Measurements from ENCODE around the gene CLIP2. TPM values are rescaled to one million over a fixed set of nuclear protein-coding genes. Genes with fewer than 3 reads are reported as not detected.

The CLIP2 gene
- total RNA-seq, 1 experiment from 2014 or later, result 39.9 TPM

DNA sequence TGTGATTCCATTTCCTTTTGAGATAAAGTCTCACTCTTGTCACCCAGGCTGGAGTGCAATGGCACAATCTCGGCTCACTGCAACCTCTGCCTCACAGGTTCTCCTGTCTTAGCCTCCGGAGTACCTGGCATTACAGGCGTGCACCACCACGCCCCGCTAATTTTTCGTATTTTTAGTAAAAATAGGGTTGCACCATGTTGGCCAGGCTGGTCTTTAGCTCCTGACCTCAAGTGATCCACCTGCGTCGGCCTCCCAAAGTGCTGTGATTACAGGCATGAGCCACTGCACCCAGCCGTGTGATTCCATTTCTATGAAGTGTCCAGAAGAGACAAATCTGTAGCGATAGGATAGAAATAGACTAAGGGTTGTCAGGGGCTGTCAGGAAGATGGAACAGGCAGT lies 60.4 kb downstream of the CLIP2 start:
- Histone ChIP-seq H3K4me1 (ENCODE audit: control insufficient read depth, insufficient read depth, low read length) (no peaks in the 10 kb centered on the region; the same call in 1 of the 2 replicates), H3K36me3 (ENCODE audit: control insufficient read depth, insufficient read depth, low read length) (no peaks in the 10 kb centered on the region), H3K27ac (ENCODE audit: low read length) (no peak overlapping the region), H3K9me3 (ENCODE audit: control insufficient read depth, insufficient read depth, low read depth, low read length) (no peaks in the 10 kb centered on the region), H3K27me3 (ENCODE audit: control insufficient read depth, insufficient read depth, low read length) (no peaks in the 10 kb centered on the region), H3K4me3 (ENCODE audit: low read depth in 2 of 2, low read length in 2 of 2) (no peak overlapping the region)
- DNase-seq (ENCODE audit: low read depth, low spot score), result no peak
- no TSS peak for BruUV-seq (replicated peaks)
- ATAC-seq, result no peak
- ChIA-PET POLR2A (interaction anchor here (0.6 kb wide), 1 partner anchor 44 kb away, joined by 3 read pairs; no protein-coding TSS in a partner anchor), CTCF (no interaction called here)
- in situ Hi-C loops (cut with HindIII; ENCODE audit: low pct_unique_long_range_greater_than_20kb, low sequenced_read_pairs) (no loop called here), intact Hi-C loops (cut with micrococcal nuclease; ENCODE audit: unreplicated experiment) (no loop called here)
- TF ChIP-seq POLR2AphosphoS5 (IDR thresholded peaks at IDR 0.05; ENCODE audit: low read depth, low read length), result no peak
- no peak for TF ChIP-seq TCF7L2 (IDR thresholded peaks at IDR 0.05; ENCODE audit: low read depth, low read length)
- no peak for TF ChIP-seq SIN3A (IDR thresholded peaks at IDR 0.05; ENCODE audit: borderline replicate concordance, insufficient read depth, low read depth, low read length)
- TF ChIP-seq REST (IDR thresholded peaks at IDR 0.05; ENCODE audit: insufficient read depth in 1 of 2, low read depth in 2 of 2, low read length in 1 of 2), result no peak
- TF ChIP-seq, protein P1, sequence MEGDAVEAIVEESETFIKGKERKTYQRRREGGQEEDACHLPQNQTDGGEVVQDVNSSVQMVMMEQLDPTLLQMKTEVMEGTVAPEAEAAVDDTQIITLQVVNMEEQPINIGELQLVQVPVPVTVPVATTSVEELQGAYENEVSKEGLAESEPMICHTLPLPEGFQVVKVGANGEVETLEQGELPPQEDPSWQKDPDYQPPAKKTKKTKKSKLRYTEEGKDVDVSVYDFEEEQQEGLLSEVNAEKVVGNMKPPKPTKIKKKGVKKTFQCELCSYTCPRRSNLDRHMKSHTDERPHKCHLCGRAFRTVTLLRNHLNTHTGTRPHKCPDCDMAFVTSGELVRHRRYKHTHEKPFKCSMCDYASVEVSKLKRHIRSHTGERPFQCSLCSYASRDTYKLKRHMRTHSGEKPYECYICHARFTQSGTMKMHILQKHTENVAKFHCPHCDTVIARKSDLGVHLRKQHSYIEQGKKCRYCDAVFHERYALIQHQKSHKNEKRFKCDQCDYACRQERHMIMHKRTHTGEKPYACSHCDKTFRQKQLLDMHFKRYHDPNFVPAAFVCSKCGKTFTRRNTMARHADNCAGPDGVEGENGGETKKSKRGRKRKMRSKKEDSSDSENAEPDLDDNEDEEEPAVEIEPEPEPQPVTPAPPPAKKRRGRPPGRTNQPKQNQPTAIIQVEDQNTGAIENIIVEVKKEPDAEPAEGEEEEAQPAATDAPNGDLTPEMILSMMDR (IDR thresholded peaks at IDR 0.05), result no peak

- no peaks in the 10 kb centered on the region for H3K9me3 ChIP-seq (ENCODE audit: control insufficient read depth, insufficient read depth, low read depth, low read length)
- BruUV-seq (replicated peaks), result no TSS peak
- no peak overlapping the region for H3K27ac ChIP-seq (ENCODE audit: low read length)
- H3K36me3 ChIP-seq (ENCODE audit: control insufficient read depth, insufficient read depth, low read length), result no peaks in the 10 kb centered on the region
- no peaks in the 10 kb centered on the region for H3K27me3 ChIP-seq (ENCODE audit: control insufficient read depth, insufficient read depth, low read length)
- H3K4me1 ChIP-seq (ENCODE audit: control insufficient read depth, insufficient read depth, low read length), result peaks cover 2% of the 10 kb centered on the region; the same call in 1 of the 2 replicates
- ChIA-PET CTCF (interaction anchor here (0.5 kb wide), 1 partner anchor 237 kb away, joined by 3 read pairs; no protein-coding TSS in a partner anchor), POLR2A (no interaction called here)
- no peak overlapping the region for H3K4me3 ChIP-seq (ENCODE audit: low read depth in 2 of 2, low read length in 2 of 2)
- DNase-seq (ENCODE audit: low read depth, low spot score) (no peak), ATAC-seq (no peak)
- TF ChIP-seq, protein P1 (IDR thresholded peaks at IDR 0.05), result no peak
- TF ChIP-seq TCF7L2 (IDR thresholded peaks at IDR 0.05; ENCODE audit: low read depth, low read length) (no peak), REST (IDR thresholded peaks at IDR 0.05; ENCODE audit: insufficient read depth in 1 of 2, low read depth in 2 of 2, low read length in 1 of 2) (no peak), POLR2AphosphoS5 (IDR thresholded peaks at IDR 0.05; ENCODE audit: low read depth, low read length) (no peak), SIN3A (IDR thresholded peaks at IDR 0.05; ENCODE audit: borderline replicate concordance, insufficient read depth, low read depth, low read length) (no peak)
- in situ Hi-C loops (cut with HindIII; ENCODE audit: low pct_unique_long_range_greater_than_20kb, low sequenced_read_pairs) (no loop called here), intact Hi-C loops (cut with micrococcal nuclease; ENCODE audit: unreplicated experiment) (no loop called here)
Measured at GRCh38 chr7:74350751-74351150, 61.5 kb downstream of the CLIP2 start.

All from Panc1 (cell line).